CD4-positive, alpha-beta T cell treated with Interleukin-6 at 100 ng/mL for 8 hours (primary cell): ENCODE measurements around the gene TPCN2.

Source experiments
- DNase-seq: peaks from one replicate; pipeline ENCODE4 v3.0.0-alpha.2; 2020; ENCODE audit warnings: mixed read lengths, low spot score

TPCN2 gene

DNA sequence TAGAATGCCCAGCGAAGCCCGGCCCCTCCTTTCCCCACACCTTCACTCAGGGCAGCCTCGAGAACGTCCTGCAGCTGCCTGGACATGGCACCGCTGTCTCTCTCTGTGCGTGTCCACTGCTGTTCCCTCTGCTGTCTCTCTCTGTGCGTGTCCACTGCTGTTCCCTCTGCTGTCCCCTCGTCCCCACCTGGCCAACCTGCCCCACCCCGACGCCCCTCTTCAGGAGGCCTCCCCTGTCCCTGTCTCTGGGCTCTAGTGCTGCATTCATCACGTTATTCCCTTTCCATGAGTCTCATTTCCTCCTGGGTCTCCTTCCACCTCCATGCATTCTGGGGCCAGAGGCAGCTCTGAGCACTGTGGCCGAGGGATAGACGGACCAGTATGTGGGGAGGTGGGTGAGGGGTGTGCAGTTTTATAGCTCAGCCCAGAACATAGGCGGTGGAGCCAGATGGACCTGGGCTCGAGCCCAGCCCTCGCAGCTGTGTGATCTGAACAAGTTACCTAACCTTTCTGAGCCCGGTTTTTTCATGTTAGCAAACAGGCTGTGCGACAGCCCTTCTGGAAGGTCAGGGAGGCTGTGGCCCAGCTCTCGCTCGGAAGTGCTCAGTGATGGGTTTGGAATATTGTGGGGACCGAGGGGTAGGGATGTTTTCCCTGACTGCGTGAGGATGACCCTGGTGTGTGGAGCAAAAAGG, 65.1 kb downstream of the TPCN2 start:
- no peak for DNase-seq

DNA sequence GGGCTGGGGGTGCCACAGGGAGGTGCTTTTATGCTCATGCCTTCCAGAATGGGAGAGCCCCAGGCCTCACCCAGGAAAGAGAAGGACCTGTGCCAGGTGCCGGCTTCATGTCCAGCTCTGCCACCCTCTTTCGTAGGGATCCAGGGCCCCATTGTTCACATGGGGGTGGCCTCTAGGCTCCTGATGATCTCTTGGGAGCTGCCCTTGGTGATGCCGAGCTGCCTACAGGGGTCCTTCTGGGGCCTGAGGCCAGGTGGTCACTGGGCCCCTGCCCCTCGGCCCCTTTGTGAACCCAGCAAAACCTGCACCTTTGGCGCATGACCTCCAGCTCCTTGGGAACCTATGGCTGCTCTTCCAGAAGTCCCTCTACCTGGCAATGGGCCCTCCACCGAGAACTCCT, 65.6 kb downstream of the TPCN2 start:
- no peak for DNase-seq

DNA sequence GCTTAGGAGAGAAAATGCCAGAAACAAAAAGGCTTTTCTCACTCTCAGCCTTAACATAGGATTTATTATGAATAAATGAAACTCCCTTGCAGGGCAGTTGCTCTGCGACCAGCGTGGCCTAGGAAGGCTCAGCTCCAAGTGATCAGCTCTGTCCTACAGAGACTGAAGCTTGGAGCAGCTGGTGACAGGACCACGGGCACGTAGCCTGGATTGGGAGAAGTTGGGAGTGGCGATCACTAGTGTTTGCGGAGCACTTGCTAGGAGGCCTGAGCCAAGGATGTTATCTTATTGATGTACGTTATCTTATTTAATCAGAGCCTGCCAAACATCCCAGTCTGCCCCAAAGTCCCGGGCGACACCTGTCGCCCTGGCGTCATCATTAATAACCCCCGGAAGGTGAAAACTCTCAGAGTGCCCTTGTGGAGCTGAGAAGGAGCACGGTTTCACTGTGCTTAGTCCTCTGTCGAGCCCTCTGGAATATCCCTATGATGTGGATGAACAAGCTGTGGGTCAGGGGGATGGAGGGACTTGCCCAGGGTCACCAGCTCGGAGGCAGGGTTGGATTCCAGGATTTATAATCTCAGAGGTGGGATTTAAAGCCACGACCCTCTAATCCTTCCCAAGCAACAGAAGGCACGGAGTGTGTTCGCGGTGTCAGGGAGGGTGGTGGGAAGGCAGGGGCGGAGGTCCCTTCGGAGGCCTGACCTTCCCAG, 66.2 kb downstream of the TPCN2 start:
- DNase-seq: no peak

DNA sequence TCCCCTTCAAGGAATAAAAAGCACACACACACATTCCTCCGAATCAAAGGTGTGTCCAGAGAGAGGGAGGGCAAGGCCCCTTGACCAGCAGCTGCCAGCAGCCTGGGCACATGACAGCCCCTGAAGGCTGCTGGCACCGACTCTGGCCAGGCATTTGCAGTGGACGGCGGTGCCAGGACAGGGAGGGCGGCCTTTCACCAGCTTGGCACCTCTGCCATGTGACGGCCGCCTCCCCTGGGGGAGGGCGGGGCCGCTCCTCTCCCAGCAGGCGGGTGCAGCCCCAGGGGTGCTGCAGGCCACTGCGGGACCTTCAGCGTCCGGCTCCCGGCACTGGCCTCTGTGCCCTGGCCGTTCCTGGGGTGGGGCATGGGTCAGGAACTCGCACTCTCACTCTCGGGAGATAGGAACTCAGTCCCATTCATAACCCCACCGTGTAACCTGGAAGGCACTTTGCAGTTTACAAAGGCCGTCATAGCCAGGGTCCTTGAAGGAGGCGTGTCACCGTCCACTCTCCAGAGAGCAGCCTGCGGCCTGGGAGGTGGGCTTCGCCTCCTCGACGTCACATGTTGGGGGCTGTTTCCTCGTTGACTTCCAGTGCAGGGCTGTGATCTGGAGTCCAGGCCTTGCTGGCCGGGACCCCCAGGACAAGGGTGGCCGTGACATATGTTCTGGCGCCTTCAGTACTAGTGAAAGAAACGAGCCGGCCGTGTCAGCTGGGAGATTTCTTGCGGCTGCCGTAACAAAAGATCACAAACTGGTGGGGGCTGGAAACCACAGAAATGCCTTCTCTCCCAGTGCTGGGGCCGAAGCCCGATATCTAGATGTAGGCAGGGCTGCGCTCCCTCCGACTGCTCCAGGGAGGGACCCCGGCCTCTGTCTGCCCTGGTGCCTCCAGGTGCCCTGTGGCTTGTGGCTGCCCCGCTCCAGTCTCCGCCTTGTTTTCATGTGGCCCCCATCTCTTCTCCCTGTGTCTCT, 67.1 kb downstream of the TPCN2 start:
- DNase-seq: no peak

DNA sequence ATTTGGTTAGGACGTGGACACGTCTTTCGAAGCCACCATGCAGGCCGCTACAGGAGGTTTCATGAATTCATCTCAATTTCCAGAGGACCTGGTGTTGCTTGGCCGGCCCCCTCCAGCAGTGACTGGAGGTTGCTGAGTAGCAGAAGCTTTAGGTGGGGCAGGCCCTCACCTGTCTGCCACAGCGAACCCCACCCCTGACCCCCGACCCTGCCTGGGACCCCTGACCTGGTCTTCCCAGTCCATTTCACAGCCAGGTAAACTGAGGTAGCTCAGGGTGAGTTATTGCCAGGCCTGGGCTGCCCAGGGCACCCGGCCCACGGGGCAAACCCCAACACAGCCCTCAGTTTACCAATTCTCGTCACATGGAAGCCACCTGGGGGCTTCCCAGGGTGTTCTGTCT, 67.9 kb downstream of the TPCN2 start:
- DNase-seq: no peak

DNA sequence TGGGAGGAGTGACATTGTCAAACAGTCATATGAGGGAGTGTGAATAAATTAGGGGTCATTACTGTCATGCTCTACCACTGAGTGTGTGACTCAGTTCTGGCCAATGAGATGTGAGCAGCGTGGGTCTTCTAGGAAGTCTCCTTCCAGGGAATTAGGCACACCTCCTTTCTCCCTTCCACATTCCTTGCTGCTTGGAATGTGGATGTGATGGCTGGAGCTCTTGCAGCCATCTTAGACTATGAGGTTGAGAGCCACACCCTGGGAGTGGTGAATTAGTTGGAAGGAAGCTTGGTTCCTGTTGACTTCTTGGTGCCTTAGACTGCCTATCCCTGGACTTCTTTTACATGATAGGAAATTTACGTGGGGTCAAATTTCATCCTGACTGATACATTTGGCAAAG, 70.5 kb downstream of the TPCN2 start:
- no peak for DNase-seq

DNA sequence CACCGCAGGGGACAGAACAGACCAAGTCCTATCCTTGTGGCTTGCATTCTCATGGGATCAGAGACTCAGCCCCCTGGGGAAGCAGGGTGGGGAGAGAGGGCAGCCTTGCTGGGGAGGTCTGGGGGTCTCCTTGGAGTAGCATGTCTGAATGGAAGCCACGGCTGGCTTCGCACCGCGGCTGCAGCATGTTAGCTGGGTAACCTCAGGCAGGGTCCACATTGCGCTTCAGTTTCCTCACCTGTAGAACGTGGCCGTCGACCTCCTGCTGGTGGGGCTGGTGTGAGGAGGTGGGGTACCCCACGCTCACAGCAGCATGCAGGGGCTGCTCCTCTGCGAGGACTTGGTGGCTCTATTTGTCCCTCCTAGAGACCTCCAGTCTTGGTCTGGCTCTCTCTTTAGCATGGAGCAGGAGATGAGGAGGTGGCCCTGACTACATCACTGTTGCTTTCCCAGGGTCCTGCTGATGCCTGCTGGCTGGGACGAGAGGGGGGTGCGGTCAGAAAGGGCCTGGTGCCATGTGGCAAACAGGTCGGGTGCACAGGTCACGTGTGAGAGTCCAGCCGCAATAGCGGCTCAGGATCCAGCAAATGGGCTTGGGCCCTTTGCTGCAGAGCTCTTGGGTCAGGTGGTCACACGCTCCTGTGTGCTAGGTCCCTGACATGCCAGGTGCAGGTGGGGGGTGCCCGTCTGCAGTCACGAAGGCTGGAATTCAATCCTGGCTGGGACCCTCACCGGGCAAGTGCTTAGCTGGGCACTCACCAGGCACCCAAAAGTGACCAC, 71.6 kb downstream of the TPCN2 start:
- DNase-seq: no peak

DNA sequence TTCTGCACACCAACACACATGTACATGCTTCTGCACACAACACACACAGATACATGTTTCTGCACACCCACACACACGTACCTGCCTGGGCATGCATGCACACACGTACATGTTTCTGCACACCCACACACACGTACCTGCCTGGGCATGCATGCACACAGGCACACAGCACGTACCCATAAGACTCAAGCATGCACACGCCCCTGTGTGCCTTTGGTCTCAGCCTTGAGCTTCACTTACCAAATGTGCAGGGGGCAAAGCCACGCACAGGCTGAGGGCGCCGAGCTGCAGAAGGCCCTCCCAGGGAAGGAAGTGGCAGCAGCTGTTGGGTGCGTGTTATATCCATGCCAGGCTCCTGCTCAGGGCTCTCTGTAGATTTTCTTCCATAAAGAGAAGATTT, 72.3 kb downstream of the TPCN2 start:
- DNase-seq: no peak

DNA sequence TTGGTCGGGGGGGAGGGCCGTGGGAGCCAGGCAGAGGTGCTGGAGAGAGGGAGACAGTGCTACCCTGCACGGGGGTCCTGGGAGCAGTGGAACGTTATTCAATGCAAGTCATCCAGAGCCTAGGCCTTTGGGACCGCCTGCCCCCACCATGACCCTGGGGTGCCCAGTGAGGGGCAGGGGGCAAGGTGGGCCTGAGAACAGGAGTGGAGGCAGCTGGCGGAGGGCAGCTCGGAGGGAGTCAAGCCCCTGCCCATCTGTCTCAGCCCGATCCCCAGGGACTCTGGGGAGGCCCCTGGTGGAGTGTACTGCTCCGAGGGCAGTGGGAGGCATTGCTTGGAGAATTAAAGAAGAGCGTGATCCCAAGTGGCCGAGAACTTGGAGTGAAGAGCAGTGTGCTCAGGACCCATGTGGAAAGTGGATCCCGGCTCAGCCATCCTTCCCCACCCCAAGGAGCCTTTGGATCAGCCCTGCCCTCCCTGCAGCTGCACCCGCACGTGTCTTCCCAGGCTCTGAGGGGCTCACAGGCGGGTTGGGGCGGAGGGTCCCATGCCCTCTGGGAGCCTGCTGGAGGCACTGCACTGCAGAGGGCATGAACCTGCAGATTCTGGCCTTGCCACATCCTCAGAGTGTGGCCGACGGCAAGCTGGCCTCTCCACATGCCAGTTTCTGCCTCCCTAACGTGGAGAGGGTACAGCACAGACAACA, 73.0 kb downstream of the TPCN2 start:
- DNase-seq: no peak

DNA sequence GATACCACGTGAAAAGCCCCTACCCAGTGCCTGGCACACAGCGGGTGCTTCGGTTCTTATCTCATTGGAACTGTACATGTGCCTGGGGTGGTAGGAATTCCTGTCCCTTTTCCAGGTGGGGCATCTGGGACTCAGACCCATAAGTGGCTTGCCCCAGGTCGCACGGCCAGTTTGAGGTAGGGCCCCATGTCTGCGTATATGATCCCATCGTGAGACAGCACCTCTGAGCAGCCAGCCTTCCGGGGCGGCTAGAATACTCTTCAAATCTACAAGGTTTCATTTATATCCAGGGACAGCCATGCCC, 73.5 kb downstream of the TPCN2 start:
- DNase-seq: no peak

DNA sequence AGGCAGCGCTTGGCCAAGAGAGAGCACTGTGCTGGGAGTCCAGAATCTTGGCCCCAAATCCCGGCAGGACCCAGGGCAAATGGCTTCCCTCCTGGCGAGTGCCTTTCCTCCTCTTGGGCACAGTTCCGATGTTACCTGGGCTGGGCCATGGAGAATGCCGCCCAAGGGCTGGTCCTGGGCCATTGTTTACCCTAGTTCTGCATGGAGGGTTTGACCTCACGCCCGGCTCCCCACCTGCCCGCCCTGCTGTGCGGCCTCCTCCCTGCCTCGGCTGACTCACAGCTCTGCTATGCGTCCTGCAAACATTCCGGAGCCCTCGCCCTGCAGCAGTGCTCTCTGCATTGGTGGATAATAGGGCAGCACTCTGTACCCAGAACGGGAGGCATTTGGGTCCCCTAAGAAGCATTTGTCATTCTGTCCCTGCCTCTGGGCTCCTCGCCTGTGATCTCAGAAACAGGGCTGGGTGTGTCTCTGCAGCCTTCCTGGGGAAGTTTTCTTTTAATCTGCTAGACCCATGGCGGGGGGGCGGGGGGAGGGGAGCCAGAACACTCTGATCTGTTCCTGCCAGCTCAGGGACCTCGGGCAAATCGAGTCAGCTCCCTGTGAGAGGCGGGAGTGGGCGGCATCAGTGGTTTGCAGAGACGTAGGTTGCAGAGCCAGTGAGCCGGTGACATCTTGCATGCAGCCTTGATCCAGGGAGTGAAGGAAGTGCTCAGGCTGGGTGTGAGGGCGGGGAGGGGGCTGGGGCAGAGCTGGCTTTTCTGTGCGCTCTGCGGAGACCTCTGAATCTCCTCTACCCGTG, 74.1 kb downstream of the TPCN2 start:
- peak; percentile 54 for DNase-seq

DNA sequence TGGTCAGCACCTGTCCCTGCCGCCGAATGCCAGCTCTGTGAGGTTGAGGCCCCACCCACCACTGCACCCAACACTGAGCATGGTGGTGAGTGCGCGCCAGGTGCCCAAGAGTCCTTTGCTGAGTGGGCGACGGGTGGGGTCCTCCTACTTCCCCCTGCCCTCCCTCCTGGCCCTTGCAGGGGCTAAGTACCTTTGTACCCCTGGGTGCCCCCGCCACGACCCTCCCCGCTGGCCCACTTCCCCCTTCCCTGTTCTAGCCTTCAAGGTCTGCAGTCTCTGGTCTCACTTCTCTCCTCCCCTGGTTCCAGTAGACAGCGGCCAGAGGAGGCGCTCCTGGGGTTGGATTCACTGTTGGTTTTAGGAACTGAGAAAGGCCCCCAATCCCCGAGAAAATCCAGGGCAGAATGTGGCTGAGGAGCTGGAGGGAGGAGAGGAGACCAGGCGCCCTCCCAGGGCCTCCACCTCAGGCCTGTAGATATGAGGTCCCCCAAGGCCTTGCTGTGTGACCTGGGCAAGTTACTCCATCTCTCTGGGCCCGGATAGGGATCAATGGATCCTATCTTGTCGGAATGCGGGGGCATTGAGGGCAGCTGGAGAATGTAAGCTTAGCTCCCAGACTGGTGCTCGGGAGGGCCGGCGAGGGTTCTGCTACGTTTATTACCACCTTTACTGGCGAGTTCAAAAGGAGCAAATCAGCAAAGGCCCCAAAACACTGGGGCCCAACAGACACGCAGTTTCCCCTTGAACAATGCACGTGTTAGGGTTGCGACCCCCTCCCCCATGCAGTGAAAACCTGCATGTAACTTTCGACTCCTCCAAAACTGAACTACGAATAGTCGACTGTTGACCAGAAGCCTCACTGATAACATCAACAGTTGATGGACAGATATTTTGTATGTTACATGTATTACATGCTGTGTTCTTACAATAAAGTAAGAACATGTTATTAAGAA, 75.1 kb downstream of the TPCN2 start:
- DNase-seq: no peak

DNA sequence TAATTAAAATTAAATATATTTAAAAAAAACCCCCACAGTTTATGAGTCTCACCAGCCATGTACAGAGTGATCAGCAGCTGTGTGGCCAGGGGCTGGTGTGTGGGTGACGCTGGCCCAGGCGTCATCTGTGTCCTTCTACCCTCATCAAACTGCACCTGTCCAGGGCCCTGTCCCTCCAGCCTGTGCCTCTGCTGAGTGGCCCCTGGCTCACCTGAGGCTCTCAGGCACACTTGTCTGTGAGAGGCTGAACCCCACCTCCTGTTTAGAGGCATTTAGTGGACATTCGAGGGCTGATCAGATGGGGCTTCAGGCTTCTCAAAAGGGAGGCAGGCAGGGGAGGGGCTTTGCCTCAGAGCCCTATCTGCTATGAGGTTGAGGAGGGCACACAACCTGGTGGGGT, 77.1 kb downstream of the TPCN2 start:
- DNase-seq: no peak

DNA sequence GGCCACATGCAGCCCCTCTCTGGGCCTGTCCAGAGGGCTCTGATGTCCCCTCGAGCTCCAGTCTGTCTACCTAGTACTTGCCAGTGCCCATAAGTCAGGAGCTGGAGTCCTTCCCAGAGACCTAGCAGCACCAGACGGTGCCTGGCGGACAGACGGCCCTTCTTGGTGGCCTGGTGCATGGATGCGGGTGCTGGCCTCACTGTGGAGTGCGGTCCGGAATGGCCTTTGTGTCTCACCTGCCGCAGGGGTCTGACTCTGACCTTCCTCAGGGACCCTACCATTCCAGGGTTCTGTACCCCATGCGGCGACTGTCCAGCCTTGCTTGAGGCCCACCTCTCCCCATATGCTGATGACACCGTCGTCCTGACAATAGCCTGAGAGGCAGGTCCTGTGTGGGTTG, 77.6 kb downstream of the TPCN2 start:
- no peak for DNase-seq

DNA sequence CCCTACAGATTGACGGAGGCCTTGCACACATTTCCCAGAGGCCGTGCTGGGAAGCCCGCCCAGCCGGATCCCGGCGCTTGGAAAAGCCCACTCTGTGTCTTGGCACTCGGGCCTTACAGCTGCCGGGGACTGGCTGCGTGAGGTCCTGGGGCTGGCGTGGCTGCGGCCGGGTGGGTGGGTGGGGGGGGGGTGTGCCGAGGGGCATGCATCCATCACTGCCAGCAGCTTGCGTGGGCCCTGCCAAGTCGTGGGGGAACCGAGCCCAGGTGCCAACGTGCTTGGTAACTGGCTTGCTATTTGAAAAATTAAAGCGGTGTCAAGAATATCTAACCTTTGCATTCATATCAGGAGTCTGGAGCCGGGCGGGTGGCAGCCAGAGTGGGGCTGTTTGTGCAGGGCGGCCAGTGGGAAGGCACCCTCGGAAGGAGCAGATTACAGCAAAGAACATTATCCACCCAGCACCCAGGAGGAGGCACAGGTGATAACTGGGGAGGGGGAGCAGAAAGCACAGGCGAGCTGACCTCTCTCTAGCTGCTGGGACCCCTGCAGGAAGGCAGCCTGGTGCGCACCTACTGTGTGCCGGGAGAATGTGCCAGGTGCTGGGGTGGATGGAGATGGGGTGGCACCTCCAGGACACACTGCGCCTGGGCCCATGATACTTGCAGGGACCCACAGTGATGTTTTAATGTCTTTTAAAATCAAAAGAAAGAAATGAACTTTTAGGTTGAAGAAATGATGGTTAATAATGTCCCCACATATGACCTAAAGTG, 78.5 kb downstream of the TPCN2 start:
- DNase-seq: no peak

DNA sequence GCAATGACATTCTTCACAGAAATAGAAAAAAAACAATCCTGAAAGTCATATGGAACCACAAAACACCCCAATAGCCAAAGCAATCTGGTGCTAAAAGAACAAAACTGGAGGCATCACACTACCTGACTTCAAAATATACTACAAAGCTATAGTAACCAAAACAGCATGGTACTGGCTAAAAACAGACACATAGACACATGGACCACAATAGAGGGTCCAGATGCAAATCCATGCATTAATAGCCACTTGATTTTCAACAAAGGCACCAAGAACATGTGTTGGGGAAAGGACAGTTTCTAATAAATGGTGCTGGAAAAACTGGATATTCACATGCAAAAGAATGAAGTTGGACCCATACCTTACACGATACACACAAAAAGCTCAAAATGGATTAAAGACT, 79.2 kb downstream of the TPCN2 start:
- DNase-seq: no peak

DNA sequence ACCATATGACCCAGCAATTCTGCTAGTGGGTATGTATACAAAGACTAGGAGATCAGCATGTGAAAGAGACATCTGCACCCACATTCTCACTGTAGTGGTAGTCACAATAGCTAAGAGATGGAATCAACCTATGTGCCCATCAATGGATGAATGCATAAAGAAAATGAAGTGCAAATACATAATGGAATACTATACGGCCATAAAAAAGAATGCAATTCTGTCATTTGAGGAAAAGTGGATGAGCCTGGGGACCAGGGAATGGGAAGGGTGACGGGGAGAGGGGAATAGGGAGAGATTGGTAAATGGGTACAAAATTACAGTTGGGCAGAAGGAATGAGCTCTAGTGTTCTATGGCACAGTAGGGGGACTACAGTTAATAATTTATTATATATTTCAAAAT, 80.3 kb downstream of the TPCN2 start:
- no peak for DNase-seq

DNA sequence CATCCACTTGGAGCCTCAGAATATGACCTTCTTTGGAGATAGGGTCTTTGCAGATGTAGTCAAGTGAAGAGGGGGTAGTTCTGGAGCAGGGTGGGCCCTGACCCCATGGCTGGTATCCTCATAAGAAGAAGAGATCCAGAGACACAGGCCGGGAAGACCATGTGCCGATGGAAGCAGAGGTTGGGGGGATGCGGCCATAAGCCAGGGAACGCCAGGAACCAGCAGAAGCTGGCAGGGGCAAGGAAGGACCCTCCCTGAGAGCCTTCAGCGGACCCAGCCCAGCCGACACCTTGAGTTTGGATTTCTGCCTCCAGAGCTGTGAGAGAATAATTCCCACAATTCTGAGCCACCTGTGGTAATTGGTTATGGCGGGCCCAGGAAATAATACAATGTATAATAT, 80.9 kb downstream of the TPCN2 start:
- DNase-seq: no peak

DNA sequence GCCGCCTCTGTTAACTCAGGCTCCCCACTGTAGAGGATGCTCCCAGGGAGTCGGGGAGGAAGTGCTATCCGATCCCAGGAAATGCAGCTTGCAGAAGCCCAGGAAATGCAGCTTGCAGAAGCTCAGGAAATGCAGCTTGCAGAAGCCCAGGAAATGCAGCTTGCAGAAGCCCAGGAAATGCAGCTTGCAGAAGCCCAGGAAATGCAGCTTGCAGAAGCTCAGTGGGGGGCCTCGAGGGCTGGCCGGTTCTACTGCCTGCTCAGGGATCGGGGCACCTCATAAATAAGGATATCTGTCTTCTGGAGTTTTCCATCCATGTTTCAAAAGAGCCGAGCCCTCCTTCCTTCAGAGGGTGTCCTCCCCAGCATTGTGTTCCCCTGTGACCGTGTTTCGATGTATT, 81.9 kb downstream of the TPCN2 start:
- no peak for DNase-seq
